Activated CD4-positive, alpha-beta T cell treated with anti-CD3 and anti-CD28 coated beads for 4 hours (primary cell): ENCODE results near the gene KRT14.
"Not testable (repeated sequence)": the region's sequence is repeated elsewhere in the genome, so short reads cannot be mapped to it uniquely, and the experiment has no call there.

Experiments
- DNase-seq, 2 donors: peaks; one replicate each; pipeline ENCODE4 v3.0.0-alpha.2; 2020

KRT14 gene

DNA sequence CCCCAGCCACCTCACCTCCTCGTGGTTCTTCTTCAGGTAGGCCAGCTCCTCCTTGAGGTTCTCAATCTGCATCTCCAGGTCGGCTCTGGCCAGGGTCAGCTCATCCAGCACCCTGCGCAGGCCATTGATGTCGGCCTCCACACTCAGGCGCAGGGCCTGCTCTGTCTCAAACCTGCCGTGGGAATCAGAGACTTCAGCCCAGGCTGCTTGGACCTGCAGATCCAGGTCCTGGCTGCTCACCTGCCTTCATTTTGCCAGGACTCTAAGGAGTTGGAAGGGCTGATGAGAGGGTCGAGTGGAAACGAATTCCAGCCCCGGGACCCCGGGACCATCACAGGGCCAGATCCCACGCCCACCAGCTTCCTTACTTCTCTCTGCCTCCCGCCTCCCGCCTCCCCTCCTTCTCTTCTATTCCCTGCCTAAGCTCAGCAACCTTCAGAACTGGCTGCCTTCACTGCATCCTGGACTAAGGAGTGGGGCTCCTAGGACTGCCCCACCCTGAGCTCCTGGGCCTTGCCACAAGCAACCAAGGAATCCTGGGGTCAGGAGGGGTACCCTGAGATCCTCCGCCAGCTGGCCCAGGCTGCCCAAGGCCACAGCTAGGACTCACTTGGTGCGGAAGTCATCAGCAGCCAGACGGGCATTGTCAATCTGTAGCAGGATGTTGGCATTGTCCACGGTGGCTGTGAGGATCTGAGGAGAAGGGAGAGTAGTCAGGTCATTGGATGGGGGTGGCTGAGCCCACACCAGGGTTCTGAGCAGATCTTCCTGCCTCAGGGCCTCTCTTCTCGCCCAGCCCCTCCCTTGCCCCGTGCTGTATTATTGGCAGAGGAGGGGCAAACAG is 35.9 kb upstream of the KRT14 start:
- DNase-seq: not testable (repeated sequence)

DNA sequence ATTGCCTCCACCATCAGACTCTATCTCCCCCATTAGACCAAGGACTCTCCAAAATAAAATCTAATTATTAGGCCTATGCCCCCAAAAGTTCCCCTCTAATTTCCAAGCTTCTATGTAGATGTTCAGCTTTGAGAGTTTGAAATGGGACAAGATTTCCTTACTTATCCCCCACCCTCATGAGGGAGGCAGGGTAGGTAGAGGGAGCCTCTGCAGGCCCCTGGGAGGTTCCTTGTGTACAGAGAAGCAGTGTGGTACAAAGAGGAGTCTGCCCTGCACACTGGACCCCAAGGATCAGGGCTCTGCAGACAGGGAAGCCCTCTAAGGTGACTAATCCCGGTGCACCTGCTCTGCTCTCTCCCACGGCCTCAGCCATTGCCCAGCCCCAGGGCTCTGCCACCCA is 35.2 kb upstream of the KRT14 start:
- DNase-seq: no peak

DNA sequence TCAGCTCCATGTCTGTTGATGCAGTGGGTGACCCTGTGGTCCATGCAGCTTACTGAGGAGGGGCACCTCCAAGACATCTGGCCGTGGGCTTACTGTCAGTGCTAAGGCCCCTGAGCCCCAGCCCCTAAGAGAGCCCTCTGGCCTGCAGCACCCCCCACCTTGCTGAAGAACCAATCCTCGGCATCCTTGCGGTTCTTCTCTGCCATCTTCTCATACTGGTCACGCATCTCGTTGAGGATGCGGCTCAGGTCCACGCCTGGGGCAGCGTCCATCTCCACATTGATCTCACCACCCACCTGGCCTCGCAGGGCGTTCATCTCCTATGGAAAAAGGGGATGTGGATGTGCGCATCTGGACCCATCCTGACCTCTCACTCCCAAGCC is 34.7 kb upstream of the KRT14 start:
- not testable (repeated sequence) for DNase-seq

DNA sequence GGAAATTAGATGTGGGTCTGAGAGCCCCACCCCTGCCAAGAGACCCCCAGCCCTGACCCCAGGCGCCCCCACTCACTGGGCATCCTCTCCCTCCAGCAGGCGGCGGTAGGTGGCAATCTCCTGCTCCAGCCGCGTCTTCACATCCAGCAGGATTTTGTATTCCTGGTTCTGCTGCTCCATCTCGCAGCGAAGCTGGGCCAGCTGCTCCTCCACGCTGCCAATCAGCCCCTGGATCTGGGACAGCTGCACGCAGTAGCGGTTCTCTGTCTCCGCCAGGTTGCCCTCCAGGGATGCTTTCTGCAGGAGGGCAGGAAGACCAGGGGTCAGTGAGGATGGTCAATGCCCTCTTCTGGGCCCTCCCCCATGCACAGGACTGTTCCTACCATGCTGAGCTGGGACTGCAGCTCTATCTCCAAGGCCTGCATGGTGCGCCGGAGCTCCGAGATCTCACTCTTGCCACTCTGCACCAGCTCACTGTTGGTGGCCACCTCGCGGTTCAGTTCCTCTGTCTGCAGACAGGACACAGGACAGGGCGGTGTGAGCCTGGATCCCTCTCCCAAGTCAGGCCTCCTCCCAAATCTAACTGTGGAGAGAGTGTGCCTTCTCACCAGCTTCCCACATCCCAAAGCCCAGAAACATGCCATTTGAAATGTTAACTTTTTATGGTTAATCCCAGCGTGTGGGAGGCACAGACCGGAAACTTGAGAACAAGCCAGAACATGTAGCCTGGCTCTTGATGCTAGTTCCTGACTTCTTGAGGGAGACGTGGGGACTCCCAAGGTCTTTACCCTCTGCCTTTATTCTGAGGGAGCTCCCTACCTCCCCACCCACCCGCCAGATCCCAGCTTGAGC is 34.1 kb upstream of the KRT14 start:
- no peak for DNase-seq

DNA sequence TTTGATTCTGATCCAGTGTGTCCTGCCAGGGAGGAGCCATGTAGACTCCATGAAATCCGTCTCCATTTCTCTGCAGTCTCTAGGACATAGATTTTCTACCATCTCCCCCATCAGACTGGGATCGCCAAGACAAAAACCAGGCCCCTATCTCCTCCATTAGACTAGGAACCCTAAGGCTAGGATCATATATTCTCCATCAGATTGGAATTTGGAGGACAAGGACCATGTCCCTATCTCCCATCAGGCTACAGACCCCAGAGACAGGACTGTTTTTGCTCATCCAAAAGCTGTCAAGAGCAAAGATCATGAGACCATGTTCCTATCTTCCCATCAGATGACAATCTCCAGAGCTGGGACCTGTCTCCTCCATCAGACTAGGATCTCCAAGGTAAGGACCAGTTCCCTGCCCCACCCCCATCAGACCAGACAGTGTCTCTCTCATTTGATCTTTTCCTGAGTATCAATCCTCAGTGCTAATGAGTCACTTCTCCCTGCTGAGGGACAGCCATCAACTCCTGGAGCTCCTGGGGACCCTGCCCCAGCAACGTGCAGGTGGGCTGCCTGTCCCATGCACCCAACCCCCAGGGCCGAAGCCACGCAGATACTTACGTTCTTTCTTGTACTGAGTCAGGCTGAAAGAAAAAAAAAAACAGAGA is 33.4 kb upstream of the KRT14 start:
- not testable (repeated sequence) for DNase-seq

DNA sequence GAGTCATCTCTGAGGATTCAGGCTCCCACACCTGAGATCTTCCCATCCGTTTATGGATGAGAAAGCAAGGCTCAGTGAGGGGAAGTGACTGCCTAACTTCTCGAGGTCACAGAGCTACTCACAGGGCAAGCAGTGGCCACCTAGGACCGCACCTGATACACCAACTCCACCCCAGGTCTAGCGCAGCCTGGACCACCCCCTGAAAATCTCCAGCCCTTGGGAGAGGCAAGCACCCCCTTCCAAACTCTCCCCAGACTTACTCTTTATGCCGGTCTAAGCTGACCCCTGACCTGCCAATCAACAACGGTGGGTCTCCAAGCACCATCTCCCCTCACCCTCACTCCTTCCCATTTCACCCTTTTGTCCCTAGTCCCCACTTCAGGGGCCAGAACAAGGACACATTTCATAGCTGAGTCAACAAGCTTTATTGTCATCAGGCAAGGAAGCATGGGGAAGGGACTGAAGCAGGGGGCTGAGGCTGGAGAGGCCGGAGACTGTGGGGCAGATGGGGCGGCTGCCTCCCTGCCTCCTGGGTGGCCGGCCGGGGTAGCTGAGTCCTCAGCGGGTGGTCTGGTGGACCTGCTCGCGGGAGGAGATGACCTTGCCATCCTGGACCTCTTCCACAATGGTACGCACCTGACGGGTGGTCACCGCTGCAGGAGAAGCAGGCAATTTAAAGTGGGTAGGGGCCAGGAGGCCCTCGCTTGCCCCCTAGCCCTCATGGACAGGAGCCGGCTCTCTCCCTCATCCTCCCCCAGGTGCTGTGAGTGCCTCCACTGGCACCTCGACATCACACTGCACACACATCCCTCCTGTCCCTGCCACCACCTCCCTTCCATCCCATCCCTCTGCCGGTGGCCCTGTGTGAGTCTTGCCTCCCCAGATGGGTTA is 32.6 kb upstream of the KRT14 start:
- no peak for DNase-seq

DNA sequence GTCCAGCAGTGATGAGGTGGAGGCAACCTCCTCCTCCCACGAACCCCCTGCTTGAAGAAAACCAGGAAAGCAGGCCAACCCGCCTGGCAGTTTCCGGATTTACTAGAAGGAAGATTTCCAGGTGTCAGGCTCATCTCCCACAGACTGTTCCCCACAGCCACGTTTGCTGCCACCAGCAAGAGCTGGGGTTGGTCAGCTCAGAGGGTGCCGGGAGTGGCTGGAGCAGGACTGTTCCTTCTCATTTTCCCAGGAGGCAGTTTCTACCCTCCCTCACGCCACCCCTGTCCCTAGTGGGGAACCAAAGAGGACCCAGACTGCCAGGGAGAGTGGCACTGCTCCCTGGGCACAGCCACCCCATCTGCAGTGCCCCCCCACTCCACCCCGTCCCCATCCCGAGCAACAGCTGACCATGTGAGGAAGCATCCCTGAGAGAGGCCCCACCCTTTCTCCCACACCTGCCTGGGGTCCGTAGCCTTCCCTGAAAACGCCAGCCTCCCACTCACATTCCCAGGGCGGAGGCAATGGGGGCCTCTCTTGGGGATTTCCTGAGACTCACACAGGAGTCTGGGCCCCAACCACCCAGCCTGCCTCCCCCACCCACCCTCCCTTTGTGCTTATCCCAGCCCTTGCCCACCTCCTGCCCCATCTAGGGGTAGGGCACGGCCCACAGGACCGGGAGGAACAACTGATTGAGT is 31.8 kb upstream of the KRT14 start:
- DNase-seq: no peak

DNA sequence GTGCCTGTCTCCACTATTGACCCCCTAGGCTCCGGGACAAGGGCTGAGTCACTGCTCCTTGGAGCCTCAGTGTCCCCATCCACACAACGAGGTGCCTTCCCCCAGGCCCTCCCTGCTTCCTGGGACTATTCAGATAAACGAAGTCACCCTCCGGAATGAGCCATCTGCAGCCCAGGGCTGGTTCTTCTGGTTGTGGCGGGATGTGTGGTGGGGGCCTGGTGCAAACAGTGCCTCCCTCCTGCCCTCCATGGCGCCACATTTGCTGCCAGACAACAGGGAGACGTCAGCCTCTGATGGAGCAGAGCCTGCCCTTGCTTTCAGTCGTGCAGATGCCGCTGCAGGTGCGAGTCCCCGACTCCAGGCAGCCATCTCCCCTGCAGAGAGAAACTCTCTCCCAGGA is 31.0 kb upstream of the KRT14 start:
- no peak for DNase-seq

DNA sequence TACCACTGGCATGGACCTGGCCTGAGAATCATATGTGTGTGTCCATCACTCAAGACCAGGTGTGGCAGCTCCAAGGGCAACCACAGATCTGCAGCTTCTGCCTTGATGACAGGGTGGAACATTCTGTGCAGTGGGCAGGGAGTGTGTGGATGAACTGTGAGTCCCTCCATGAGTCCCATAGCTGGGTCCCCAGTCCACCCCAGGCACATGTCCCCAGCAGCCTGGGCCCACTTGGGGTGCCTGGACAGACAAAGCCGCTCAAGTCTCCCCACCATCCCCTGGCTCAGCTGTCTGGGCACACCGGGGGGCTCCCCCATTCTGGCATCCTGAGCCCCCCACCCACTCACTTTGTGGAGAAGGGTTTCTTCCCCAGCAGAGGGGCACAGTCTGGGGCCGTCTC is 30.4 kb upstream of the KRT14 start:
- no peak for DNase-seq

DNA sequence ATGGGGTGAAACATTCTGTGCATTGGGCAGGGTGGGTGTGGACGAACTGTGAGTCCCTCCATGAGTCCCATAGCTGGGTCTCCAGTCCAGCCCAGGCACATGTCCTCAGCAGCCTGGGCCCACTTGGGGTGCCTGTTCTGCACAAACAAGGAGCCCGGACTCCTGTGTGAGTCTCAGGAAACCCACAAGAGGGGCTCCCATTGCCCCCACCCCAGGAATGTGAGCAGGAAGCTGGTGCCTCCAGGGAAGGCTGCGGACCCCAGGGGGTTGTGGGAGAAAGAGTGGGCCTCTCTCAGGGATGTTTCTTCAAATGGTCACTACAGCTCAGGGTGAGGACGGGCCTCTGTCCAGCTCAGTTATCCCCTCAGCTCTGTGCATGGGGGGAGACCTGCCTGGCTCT is 29.8 kb upstream of the KRT14 start:
- DNase-seq: not testable (repeated sequence)

DNA sequence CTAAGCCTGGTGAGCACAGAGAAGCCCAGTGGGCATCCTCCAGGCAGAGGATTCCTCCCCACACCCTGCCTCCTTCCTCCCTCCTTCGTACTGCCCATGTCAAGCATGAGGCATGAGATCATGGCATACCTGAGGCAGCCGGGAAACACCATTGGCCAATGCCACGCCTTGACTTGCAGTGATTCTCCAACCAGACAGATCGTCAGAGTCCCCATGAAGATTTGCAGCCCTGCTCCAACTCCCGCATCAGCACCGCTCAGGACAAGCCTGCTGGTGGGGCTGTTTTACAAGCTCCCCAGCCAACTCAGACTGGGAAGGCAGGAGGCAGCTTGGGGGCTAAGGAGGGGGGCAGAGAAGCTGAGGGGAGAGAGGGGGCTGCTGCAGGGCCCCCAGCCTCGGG is 28.8 kb upstream of the KRT14 start:
- no peak for DNase-seq

DNA sequence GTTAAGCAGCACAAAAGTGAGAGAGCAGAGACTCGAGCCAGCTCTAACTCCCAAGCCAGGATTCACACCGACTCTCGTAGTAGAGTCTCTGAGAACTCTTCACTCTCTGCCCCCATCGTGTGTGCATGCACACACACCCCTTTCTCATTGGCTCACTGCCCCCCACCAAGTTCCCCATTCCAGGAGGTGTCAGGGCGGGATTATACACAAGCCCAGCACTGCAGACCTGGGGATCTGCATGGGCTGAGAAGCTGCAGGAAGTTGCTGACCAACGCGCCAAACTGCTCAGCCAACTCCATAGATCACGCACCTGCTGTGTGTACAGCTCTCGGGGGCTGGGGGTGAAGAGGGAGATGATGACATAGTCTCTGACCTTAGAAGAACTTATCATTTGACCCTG is 28.1 kb upstream of the KRT14 start:
- DNase-seq: not testable (repeated sequence)

DNA sequence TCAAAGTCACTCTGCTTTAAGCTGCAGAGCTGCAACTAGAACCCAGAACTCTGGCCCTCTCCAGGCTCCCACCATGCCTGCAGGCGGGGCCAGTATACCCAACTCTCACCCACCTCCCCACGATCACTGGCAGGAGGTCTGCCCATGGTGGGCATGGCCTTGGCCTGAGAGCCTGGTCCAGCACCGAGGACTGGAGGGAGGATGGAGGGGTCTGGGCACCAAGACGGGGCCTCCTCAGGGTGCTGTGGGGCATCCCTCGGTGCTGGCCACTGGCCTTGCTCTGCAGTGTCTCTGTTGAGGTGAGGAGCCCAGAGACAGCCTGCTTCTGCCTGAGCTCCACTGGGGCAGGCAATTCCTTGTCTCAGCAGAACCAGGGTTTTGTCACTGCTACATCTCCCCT is 27.4 kb upstream of the KRT14 start:
- no peak for DNase-seq

DNA sequence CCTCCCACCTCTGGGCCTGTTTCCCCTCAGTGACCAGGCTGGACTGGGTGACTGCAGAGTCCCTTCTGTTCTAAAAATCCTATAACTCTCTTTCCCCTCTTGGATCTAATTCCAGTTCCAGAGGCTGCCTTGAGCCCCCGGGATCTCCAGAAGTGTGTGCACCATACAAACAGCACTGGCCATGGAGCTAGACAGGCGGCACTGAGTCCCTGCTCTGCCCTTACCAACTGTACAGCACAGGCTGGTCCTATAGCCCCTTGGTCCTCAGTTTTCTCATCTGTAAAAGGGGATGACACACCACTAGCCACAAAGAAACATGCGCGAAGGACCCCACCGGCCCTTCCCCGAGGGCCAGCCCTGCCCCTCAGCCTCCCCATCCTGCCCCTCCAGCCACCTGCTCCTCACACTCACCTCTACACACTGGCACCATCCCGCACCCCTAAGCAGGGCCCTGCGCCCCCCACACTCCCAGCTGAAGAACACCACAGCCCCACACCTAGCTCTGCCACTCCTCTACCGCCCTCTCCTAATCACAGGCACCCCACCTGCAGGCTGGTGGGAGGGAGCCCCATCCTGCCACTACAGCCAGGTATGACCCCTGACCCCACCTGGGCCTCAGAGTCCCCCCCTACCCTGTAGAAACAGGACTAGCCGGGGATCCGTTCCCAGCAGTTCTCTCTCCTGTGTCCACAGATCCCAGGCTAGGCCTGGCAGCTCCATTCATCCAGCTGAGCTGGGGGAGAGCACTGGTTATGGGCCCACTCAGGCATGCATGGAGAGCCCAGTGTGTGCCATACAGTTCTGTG is 26.8 kb upstream of the KRT14 start:
- no peak for DNase-seq

DNA sequence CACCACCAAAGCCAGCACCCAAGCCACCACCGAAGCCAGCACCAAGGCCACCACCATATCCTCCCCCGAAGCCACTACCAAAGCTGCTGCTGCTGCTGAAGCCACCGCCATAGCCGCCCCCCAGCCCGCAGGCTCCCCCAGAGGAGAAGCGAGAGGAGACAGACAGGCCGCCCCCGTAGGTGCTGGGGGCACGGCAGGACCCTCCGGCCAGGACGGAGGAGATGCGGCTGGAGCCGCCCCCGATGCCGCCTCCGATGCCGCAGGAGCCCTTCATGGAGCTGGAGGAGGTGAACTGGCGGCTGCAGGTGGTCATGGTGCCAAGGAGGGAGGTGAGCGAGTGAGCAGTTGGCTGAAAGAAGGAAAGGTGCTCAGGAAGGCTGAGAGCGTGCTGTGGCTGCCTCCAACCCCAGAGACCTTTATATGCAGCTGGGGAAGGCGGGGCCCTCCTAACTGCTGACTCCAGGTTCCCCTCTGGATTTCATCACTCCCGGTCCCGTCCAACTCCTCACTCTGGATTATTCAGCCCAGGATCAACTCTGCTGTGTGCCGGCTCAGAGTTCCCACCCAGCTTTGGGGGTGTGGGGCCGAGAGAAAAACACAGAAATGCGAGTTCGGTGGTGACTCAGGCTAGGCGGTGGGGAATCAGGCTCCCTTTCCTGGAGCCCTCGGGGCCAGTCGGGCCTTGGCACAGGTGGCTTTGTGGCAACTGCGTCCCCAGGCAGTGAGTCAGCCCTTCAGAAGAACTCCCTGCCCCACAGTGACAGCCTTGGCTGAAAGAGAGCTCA is 25.9 kb upstream of the KRT14 start, which contains the start of gene KRT16:
KRT16 (minus strand) TSS at position 392 of the 785 bp plus-strand sequence; CDS start at position 313, 79 bp downstream.
- DNase-seq: not testable (repeated sequence)

DNA sequence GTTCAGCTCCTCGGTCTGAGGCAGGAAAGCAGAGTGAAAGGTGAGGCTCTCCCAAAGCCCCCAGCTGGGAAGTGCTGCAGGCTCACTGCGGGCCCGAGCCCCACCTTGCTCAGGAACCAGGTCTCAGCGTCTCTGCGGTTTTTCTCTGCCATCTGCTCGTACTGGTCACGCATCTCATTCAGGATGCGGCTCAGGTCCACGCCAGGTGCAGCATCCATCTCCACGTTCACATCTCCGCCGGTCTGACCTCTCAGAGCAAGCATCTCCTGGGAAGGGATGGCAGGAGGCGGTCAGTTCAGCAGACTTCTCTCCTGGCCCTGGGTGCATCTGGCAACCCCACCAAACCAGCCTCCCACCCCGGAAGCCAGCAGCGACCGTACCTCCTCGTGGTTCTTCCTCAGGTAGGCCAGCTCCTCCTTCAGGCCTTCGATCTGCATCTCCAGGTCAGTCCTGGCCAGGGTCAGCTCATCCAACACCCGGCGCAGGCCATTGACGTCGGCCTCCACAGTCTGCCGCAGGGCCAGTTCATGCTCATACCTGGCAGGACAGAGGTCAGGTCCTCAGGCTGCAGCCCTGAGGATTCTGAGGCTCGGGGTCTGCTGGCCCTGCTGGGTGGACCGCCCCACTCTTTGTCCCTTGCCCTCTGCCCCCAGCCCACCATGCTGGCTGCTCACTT is 24.4 kb upstream of the KRT14 start:
- no peak for DNase-seq

DNA sequence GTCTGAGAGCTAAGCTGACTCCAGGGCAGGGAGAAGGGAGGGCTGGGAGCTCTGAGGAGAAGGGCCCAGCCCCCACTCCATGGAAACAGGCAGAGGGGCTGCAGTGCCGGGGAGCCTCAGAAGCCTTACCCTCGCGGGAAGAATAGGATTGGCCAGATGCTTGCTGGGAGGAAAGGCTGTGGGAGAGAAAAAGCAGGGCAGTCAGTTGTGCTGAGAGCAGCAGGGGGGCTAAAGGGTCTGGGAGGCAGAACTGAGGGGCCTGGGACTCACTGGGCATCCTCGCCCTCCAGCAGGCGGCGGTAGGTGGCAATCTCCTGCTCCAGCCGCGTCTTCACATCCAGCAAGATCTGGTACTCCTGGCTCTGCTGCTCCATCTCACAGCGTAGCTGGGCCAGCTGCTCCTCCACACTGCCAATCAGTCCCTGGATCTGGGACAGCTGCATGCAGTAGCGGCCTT is 23.4 kb upstream of the KRT14 start:
- not testable (repeated sequence) for DNase-seq

DNA sequence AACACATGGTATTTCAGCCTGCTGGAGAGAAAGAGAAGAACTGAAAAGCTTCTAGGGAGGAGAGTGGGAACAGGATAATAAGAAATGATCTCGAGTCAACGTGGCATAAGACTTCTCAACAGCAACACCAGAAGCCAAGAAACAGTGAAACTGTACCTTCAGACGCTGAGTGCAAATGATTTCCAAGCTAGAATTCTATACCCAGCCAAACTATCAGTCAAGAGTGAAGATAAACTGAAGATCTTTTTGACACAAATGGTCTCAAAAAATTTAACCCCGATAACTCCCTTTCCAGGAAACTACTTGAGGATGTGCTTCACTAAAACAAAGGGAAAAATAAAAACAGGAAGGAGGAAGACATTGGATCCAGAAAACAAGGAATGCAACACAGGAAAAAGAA is 20.2 kb upstream of the KRT14 start:
- DNase-seq: not testable (repeated sequence)

DNA sequence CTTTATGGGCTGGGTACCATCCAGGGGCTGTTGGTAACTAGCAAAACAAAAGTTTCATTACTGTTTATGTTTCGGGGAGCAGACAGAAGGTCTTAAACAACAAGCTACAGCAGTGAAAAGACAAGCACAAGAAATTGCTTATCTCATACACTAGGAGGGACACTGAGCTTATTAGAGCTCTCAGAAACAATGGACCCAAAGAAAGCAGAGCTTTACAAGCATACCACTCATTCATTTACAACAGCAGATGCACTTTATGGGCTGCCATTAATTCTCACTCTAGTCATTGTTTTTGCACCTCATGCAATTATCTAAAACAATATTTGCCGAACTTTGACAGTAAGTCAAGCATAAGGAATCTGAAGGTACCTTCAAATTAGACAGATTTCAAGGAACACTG is 15.8 kb upstream of the KRT14 start:
- no peak for DNase-seq
